H1 (cell line): ENCODE measurements around the gene NADK2. TPM values are rescaled to one million over a fixed set of nuclear protein-coding genes. Genes with fewer than 3 reads are reported as not detected.

Experiments
- BACH1 ChIP-seq: IDR thresholded peaks from 2 replicates; pipeline ENCODE4 v1.6.1; 2012; ENCODE audit warnings: low read length, improper control_type of control experiment
- HDAC6 ChIP-seq: IDR thresholded peaks from one replicate; pipeline ENCODE4 v1.7.1; 2012; ENCODE audit warnings: low read depth, mild to moderate bottlenecking, inconsistent platforms, low read length, moderate library complexity
- POLR2A ChIP-seq, 2 experiments: IDR thresholded peaks; 1 replicate in 1 of 2; 2 replicates in 1 of 2; pipeline ENCODE4 v1.6.1; 2011; ENCODE audit warnings: low read depth in 2 of 2, low read length in 2 of 2, mild to moderate bottlenecking in 2 of 2; ENCODE audit errors: control extremely low read depth in 1 of 2
- POU5F1 ChIP-seq: IDR thresholded peaks from 2 replicates; pipeline ENCODE4 v1.6.1; 2011; ENCODE audit warnings: low read depth, mild to moderate bottlenecking, low read length, moderate library complexity
- polyA plus RNA-seq, 7 experiments: library from polyadenylated mRNA; depleted of rRNA in 3 of 7; stranded (reverse) in 5 of 7; unstranded in 2 of 7; fragments of >200 nt in 5 of 7; fragments of 200-250 nt in 2 of 7; gene quantifications; 1 replicate in 5 of 7; 2 replicates in 1 of 7; 4 replicates in 1 of 7; pipeline versions ENCODE4 v1.2.1 to v1.2.3, GENCODE V29; 2011 to 2013; ENCODE audit warnings: missing spikeins in 2 of 7, mixed read lengths in 2 of 7
- total RNA-seq: library from RNA; stranded (reverse); fragmentation: NEBNext Ultra II Directional; extraction: Animal tissue kit (Norgen Biotek cat#: 25700); gene quantifications from 2 replicates; pipeline ENCODE4 v1.2.1, GENCODE V29; 2021

NADK2 gene
- total and polyA plus RNA-seq, 2 of the 8 experiments (the other 6 are each of a cell fraction or from before 2014, with no cell fraction given): 3.4 to 16.1 TPM

- TF ChIP-seq BACH1 (no peak), HDAC6 (no peak), POLR2A (IDR thresholded peaks at IDR 0.05; ENCODE audit: control extremely low read depth in 1 of 2, low read depth in 2 of 2, low read length in 2 of 2) (no peak), POU5F1 (no peak)
These were observed 61.8 kb downstream of the NADK2 start (continued) for GRCh38 chr5:36179950-36180349.
